NCI-H1092 (cell line): ENCODE results near the gene EDC3.
"Not testable (repeated sequence)": the region's sequence is repeated elsewhere in the genome, so short reads cannot be mapped to it uniquely, and the experiment has no call there.

ENCODE experiments used
- DNase-seq: peaks from one replicate; lab custom pipeline; 2025; lab: John Stamatoyannopoulos, UW

EDC3 gene

GRCh38 chr15:74608786-74609185 lies 87.0 kb downstream of the EDC3 start:
- no peak for DNase-seq

- no peak for DNase-seq
Observed at GRCh38 chr15:74605795-74606150, 90.1 kb downstream of the EDC3 start.

GRCh38 chr15:74604983-74605794 lies 90.6 kb downstream of the EDC3 start:
- DNase-seq, result peak; percentile 52

GRCh38 chr15:74603789-74604705 lies 91.8 kb downstream of the EDC3 start:
- no peak for DNase-seq

GRCh38 chr15:74603026-74603788 lies 92.6 kb downstream of the EDC3 start:
- DNase-seq, result no peak

GRCh38 chr15:74599156-74599555 lies 96.7 kb downstream of the EDC3 start:
- DNase-seq, result no peak

- DNase-seq, result peak; percentile 84
Observed at GRCh38 chr15:74598126-74598842, 97.5 kb downstream of the EDC3 start.

- DNase-seq, result not testable (repeated sequence)
Observed at GRCh38 chr15:74597146-74597705, 98.6 kb downstream of the EDC3 start.

- DNase-seq, result not testable (repeated sequence)
Observed at GRCh38 chr15:74596736-74597135, 99.1 kb downstream of the EDC3 start.

GRCh38 chr15:74595271-74595670 lies 100.6 kb downstream of the EDC3 start:
- no peak for DNase-seq

GRCh38 chr15:74594455-74594854 lies 101.4 kb downstream of the EDC3 start:
- no peak for DNase-seq

GRCh38 chr15:74593122-74593521 lies 102.7 kb downstream of the EDC3 start:
- DNase-seq, result no peak

- no peak for DNase-seq
Observed at GRCh38 chr15:74592222-74592621, 103.6 kb downstream of the EDC3 start.

GRCh38 chr15:74589826-74590225 lies 106.0 kb downstream of the EDC3 start:
- no peak for DNase-seq

GRCh38 chr15:74585857-74586256 lies 110.0 kb downstream of the EDC3 start:
- no peak for DNase-seq

GRCh38 chr15:74585191-74585590 lies 110.6 kb downstream of the EDC3 start:
- DNase-seq, result no peak

GRCh38 chr15:74584779-74585178 lies 111.0 kb downstream of the EDC3 start:
- DNase-seq, result no peak

- DNase-seq, result no peak
Observed at GRCh38 chr15:74584204-74584603, 111.6 kb downstream of the EDC3 start.
